ENCODE results near the gene SPSB1. TPM values are rescaled to one million over a fixed set of nuclear protein-coding genes. Genes with fewer than 3 reads are reported as not detected.

SPSB1 gene
- total and polyA plus RNA-seq, 2 experiments from 2014 or later, result 2.4 to 6.8 TPM

DNA sequence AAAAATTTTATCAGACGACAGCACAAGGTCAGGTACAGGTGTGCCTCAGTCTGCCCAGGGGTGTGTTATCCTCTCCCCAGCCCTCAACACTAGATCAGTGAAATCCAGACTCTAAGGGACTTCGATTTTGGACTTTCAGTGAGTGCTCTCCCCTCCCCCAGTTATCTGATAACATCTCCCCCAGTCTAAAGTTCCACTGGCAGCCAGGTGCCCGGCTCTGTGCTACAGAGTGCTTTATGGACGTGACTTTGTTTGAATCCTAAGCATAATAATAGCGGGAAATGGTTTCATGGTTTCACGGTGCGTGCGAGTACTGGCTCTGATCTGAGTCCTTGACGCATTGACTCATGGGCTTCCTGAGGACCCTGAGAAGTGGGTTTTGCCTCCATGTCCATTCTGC, 3.2 kb downstream of the SPSB1 start (continued):
- TF ChIP-seq, protein P1, sequence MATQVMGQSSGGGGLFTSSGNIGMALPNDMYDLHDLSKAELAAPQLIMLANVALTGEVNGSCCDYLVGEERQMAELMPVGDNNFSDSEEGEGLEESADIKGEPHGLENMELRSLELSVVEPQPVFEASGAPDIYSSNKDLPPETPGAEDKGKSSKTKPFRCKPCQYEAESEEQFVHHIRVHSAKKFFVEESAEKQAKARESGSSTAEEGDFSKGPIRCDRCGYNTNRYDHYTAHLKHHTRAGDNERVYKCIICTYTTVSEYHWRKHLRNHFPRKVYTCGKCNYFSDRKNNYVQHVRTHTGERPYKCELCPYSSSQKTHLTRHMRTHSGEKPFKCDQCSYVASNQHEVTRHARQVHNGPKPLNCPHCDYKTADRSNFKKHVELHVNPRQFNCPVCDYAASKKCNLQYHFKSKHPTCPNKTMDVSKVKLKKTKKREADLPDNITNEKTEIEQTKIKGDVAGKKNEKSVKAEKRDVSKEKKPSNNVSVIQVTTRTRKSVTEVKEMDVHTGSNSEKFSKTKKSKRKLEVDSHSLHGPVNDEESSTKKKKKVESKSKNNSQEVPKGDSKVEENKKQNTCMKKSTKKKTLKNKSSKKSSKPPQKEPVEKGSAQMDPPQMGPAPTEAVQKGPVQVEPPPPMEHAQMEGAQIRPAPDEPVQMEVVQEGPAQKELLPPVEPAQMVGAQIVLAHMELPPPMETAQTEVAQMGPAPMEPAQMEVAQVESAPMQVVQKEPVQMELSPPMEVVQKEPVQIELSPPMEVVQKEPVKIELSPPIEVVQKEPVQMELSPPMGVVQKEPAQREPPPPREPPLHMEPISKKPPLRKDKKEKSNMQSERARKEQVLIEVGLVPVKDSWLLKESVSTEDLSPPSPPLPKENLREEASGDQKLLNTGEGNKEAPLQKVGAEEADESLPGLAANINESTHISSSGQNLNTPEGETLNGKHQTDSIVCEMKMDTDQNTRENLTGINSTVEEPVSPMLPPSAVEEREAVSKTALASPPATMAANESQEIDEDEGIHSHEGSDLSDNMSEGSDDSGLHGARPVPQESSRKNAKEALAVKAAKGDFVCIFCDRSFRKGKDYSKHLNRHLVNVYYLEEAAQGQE (IDR thresholded peaks at IDR 0.05; ENCODE audit: unreplicated experiment), result no peak
- no peak for TF ChIP-seq NANOG (IDR thresholded peaks at IDR 0.05; ENCODE audit: borderline replicate concordance)
- TF ChIP-seq POLR2AphosphoS5 (IDR thresholded peaks at IDR 0.05; ENCODE audit: low read depth), result no peak
- TF ChIP-seq ZNF114 (CRISPR knock-in tag; IDR thresholded peaks at IDR 0.05), result no peak

DNA sequence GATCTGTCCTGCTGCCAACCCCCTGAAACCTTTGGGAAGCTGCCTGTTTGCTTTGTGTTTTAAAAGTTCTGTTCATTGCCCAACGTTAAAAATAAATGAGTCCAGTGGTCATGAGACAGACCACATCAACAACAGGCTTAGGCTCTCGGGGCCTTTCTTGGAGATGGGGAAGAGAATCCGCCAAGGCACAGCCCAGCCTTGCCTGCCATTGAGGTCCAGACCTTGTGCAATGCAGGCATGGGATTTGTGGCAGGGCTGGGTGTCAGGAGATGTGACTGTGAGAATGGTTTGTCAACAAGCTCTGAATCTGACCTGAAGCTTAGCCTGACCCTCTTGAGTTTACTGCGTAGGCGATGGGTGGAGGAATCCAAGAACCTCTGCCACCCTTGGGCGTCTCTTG, 4.2 kb downstream of the SPSB1 start:
- Histone ChIP-seq H3K79me2 (replicated peaks; ENCODE audit: insufficient read depth) (no peaks in the 10 kb centered on the region), H4K20me1 (replicated peaks; ENCODE audit: insufficient read depth) (no peaks in the 10 kb centered on the region; the same call in 1 of the 2 replicates), H3K27me3 (ENCODE audit: insufficient read depth) (peaks cover 19% of the 10 kb centered on the region), H3K4me1 (ENCODE audit: insufficient read depth) (no peaks in the 10 kb centered on the region; the same call in 1 of the 2 replicates), H3K4me2 (no peak overlapping the region), H3K9me2 (ENCODE audit: insufficient read depth) (no peaks in the 10 kb centered on the region), H3K4me3 (no peak overlapping the region), H3K36me3 (ENCODE audit: insufficient read depth) (no peaks in the 10 kb centered on the region), H2AFZ (no peak overlapping the region), H3F3A (replicated peaks; ENCODE audit: low read depth) (0 out of 2 replicates have a peak, but pooled peaks cover 3% of the 10 kb centered on the region), H3K27ac (ENCODE audit: low read depth) (no peak overlapping the region)
- Mint-ChIP-seq H3K27ac (no peak overlapping the region), H3K4me1 (peaks cover 11% of the 10 kb centered on the region; the same call in 2 of the 3 replicates), H3K4me3 (no peak overlapping the region), H3K9me3 (no peaks in the 10 kb centered on the region), H3K36me3 (ENCODE audit: low read depth) (no peaks in the 10 kb centered on the region; the same call in 2 of the 3 replicates), H3K27me3 (ENCODE audit: insufficient read depth, low read depth, poor library complexity) (peaks cover 8% of the 10 kb centered on the region)
- DNase-seq (ENCODE audit: low spot score), result no peak
- no peak for ATAC-seq
- TF ChIP-seq, protein P2, sequence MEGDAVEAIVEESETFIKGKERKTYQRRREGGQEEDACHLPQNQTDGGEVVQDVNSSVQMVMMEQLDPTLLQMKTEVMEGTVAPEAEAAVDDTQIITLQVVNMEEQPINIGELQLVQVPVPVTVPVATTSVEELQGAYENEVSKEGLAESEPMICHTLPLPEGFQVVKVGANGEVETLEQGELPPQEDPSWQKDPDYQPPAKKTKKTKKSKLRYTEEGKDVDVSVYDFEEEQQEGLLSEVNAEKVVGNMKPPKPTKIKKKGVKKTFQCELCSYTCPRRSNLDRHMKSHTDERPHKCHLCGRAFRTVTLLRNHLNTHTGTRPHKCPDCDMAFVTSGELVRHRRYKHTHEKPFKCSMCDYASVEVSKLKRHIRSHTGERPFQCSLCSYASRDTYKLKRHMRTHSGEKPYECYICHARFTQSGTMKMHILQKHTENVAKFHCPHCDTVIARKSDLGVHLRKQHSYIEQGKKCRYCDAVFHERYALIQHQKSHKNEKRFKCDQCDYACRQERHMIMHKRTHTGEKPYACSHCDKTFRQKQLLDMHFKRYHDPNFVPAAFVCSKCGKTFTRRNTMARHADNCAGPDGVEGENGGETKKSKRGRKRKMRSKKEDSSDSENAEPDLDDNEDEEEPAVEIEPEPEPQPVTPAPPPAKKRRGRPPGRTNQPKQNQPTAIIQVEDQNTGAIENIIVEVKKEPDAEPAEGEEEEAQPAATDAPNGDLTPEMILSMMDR (conservative IDR thresholded peaks at IDR 0.05; ENCODE audit: low read depth in 2 of 2), result no peak
- TF ChIP-seq NANOG (IDR thresholded peaks at IDR 0.05; ENCODE audit: borderline replicate concordance) (no peak), EZH2phosphoT487 (IDR thresholded peaks at IDR 0.05; ENCODE audit: unreplicated experiment) (no peak), JUNB (IDR thresholded peaks at IDR 0.05; ENCODE audit: unreplicated experiment) (no peak), CREB1 (CRISPR knock-in tag; IDR thresholded peaks at IDR 0.05; ENCODE audit: low read depth) (no peak), EZH2 (IDR thresholded peaks at IDR 0.05; ENCODE audit: low read depth, unreplicated experiment) (no peak)
- TF ChIP-seq, protein P1 (IDR thresholded peaks at IDR 0.05; ENCODE audit: unreplicated experiment), result no peak
- TF ChIP-seq, protein P3, sequence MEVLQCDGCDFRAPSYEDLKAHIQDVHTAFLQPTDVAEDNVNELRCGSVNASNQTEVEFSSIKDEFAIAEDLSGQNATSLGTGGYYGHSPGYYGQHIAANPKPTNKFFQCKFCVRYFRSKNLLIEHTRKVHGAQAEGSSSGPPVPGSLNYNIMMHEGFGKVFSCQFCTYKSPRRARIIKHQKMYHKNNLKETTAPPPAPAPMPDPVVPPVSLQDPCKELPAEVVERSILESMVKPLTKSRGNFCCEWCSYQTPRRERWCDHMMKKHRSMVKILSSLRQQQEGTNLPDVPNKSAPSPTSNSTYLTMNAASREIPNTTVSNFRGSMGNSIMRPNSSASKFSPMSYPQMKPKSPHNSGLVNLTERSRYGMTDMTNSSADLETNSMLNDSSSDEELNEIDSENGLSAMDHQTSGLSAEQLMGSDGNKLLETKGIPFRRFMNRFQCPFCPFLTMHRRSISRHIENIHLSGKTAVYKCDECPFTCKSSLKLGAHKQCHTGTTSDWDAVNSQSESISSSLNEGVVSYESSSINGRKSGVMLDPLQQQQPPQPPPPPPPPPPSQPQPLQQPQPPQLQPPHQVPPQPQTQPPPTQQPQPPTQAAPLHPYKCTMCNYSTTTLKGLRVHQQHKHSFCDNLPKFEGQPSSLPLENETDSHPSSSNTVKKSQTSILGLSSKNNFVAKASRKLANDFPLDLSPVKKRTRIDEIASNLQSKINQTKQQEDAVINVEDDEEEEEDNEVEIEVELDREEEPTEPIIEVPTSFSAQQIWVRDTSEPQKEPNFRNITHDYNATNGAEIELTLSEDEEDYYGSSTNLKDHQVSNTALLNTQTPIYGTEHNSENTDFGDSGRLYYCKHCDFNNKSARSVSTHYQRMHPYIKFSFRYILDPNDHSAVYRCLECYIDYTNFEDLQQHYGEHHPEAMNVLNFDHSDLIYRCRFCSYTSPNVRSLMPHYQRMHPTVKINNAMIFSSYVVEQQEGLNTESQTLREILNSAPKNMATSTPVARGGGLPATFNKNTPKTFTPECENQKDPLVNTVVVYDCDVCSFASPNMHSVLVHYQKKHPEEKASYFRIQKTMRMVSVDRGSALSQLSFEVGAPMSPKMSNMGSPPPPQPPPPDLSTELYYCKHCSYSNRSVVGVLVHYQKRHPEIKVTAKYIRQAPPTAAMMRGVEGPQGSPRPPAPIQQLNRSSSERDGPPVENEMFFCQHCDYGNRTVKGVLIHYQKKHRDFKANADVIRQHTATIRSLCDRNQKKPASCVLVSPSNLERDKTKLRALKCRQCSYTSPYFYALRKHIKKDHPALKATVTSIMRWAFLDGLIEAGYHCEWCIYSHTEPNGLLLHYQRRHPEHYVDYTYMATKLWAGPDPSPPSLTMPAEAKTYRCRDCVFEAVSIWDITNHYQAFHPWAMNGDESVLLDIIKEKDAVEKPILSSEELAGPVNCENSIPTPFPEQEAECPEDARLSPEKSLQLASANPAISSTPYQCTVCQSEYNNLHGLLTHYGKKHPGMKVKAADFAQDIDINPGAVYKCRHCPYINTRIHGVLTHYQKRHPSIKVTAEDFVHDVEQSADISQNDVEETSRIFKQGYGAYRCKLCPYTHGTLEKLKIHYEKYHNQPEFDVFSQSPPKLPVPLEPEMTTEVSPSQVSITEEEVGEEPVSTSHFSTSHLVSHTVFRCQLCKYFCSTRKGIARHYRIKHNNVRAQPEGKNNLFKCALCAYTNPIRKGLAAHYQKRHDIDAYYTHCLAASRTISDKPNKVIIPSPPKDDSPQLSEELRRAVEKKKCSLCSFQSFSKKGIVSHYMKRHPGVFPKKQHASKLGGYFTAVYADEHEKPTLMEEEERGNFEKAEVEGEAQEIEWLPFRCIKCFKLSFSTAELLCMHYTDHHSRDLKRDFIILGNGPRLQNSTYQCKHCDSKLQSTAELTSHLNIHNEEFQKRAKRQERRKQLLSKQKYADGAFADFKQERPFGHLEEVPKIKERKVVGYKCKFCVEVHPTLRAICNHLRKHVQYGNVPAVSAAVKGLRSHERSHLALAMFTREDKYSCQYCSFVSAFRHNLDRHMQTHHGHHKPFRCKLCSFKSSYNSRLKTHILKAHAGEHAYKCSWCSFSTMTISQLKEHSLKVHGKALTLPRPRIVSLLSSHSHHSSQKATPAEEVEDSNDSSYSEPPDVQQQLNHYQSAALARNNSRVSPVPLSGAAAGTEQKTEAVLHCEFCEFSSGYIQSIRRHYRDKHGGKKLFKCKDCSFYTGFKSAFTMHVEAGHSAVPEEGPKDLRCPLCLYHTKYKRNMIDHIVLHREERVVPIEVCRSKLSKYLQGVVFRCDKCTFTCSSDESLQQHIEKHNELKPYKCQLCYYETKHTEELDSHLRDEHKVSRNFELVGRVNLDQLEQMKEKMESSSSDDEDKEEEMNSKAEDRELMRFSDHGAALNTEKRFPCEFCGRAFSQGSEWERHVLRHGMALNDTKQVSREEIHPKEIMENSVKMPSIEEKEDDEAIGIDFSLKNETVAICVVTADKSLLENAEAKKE (CRISPR knock-in tag; IDR thresholded peaks at IDR 0.05), result no peak

All from GM23338 (cell line).